ENCODE results near the gene HHAT.
A peak's percentile ranks its signal among the peaks of the same experiment; 100 is the strongest.

The HHAT gene

DNA sequence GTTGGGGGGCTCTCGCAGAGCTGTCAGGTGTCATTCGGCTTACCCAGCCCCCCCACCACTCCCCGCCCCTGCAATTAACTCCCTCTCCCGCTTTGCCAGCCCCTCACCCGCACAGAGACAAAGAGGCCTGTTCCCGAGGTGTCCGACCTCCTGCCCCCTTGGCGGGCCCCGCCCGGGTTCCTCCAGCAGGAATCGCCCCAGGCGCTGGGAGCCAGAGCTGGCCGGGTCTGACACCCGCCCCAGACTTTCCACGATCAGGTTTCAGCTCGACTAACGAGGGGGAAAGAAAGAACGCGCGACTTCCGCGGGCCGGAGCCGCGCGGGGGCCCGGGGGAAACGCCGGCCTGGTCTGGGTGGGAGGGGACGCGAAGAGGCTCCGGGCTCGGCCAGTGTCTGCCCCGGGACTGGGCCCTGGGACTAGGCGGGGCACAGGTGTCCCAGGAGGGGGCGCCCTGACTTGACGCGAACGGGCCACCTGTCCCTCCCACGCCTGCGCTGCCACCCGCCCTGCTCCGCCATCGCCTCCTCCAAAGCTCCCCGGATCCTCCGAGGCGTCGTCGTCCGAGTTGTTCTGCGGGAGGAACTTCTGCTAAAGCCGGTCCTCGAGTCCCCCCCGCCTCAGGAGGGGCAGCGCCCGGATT is 36.4 kb upstream of the HHAT start:
- POLR2A ChIA-PET, result no interaction called here
- CTCF ChIA-PET, result interaction anchor here (1.1 to 2.3 kb wide), 2 partner anchors 20 to 89 kb away, joined by 3 to 6 read pairs; no protein-coding TSS in a partner anchor
- TF ChIP-seq CTCF (IDR thresholded peaks at IDR 0.05; ENCODE audit: control extremely low read depth, extremely low read depth, low read depth, missing control alignments), result no peak
- DNase-seq (ENCODE audit: extremely low spot score), result peak; percentile 64

GRCh38 chr1:210293171-210293607 is 35.5 kb upstream of the HHAT start:
- DNase-seq (ENCODE audit: extremely low spot score), result no peak
- no peak for TF ChIP-seq CTCF (IDR thresholded peaks at IDR 0.05; ENCODE audit: control extremely low read depth, extremely low read depth, low read depth, missing control alignments)
- CTCF ChIA-PET, result interaction anchor here (1.1 to 2.3 kb wide), 3 partner anchors 10 to 19 kb away, joined by 3 to 6 read pairs (median 3); no protein-coding TSS in a partner anchor
- POLR2A ChIA-PET, result no interaction called here

DNA sequence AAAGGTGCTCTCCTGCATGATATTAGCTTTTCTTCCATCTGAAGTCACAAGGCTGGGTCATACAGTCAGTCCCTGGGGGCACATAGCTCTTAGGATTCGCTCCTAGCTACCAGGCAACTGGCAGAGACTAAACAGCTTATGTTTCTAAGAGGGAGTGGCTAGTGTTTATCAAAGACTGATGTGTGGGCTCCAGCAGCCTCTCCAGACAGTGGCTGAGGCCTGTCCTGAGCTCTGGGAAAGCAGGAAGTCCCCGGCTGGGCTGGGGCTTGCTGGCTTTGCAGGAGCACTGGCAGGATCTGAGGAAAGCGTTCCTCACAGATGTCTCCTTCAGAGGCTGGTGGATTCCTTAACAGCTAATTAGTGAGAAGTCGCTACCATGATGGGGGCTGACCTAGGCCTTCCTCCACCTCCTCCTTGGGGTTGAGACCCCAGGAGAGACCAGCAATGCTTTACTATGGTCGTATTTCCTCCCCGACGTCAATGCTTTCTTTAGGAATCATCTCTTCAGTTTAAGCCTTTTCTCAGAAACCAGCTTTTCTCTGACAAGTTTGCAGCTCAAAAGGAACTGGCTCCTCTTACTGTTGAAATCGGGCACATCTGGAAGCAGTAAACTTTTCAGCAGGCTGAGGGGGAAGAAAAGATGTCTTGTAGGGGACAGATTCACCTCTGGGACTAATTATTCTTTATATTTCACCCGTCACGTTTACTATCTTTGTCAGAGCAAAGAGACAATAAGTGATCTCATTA is 33.5 kb upstream of the HHAT start:
- no peak for DNase-seq (ENCODE audit: extremely low spot score)
- POLR2A ChIA-PET, result no interaction called here

GRCh38 chr1:210296682-210297081 is 32.0 kb upstream of the HHAT start:
- ChIA-PET CTCF (interaction anchor here (1.1 kb wide), 1 partner anchor 11 kb away, joined by 3 read pairs; no protein-coding TSS in a partner anchor), POLR2A (no interaction called here)
- no peak for TF ChIP-seq CTCF (IDR thresholded peaks at IDR 0.05; ENCODE audit: control extremely low read depth, extremely low read depth, low read depth, missing control alignments)
- DNase-seq (ENCODE audit: extremely low spot score), result no peak

More for the DNA sequence above, 33.5 kb upstream of the HHAT start:
- CTCF ChIA-PET, result interaction anchor here (1.1 to 1.7 kb wide), 2 partner anchors 13 to 16 kb away, joined by 3 to 4 read pairs; no protein-coding TSS in a partner anchor
- TF ChIP-seq CTCF (IDR thresholded peaks at IDR 0.05; ENCODE audit: control extremely low read depth, extremely low read depth, low read depth, missing control alignments), result no peak

DNA sequence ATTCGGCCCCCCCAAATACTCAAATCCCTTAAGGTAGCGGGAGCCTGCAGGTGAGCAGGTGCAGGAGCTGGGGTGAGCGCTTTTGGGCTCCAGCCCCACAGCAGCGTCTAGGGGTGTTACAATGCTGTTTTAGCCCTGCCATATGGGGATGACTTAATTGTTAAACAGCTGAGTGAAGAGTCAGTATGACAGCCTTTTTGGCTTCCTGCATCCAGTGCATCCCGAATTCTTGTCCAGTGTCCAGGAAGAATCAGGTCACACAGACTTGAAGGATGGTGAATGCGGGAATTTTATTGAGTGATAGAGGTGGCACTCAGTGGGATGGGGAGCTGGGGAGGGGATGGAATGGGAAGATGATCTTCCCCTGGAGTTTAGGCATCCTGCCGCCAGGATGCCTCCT is 30.4 kb upstream of the HHAT start:
- ChIA-PET POLR2A (no interaction called here), CTCF (interaction anchor here (0.6 to 0.7 kb wide), 2 partner anchors 12 to 51 kb away, joined by 3 read pairs; no protein-coding TSS in a partner anchor)
- DNase-seq (ENCODE audit: extremely low spot score), result no peak
- TF ChIP-seq CTCF (IDR thresholded peaks at IDR 0.05; ENCODE audit: control extremely low read depth, extremely low read depth, low read depth, missing control alignments), result no peak

- ChIA-PET CTCF (no interaction called here), POLR2A (no interaction called here)
Measured at GRCh38 chr1:210298936-210299335, 29.8 kb upstream of the HHAT start.

More at GRCh38 chr1:210298936-210299335, 29.8 kb upstream of the HHAT start:
- no peak for TF ChIP-seq CTCF (IDR thresholded peaks at IDR 0.05; ENCODE audit: control extremely low read depth, extremely low read depth, low read depth, missing control alignments)
- no peak for DNase-seq (ENCODE audit: extremely low spot score)

All from GM10248 (cell line).